Calu3 (cell line): ENCODE data around the gene FKBP1B. TPM values are rescaled to one million over a fixed set of nuclear protein-coding genes. Genes with fewer than 3 reads are reported as not detected.

Source experiments
- BruUV-seq: library from RNA; stranded (reverse); fragments of 400-500 nt; replicated peaks from 2 replicates; lab custom pipeline; 2021; lab: Mats Ljungman, UMichigan
- CTCF ChIA-PET: fragments of 300-600 bp; sonication (Branson Sonifier 250); formaldehyde crosslinking; loops from one replicate; lab custom pipeline; 2022; ENCODE audit warnings: antibody characterized with exemption; lab: Charles Lee
- DNase-seq: peaks from one replicate; pipeline ENCODE4 v3.0.0; 2022
- H3K27ac Mint-ChIP-seq: one replicate; pipeline ENCODE4 v1.8.0; 2022; ENCODE audit warnings: mixed read lengths; ENCODE audit not compliant: unreplicated experiment
- H3K27me3 Mint-ChIP-seq: one replicate; pipeline ENCODE4 v1.8.0; 2022; ENCODE audit warnings: mixed read lengths; ENCODE audit not compliant: unreplicated experiment
- H3K36me3 Mint-ChIP-seq: one replicate; pipeline ENCODE4 v1.8.0; 2022; ENCODE audit warnings: mild to moderate bottlenecking, moderate library complexity, mixed read lengths; ENCODE audit not compliant: insufficient read depth, unreplicated experiment
- H3K4me1 Mint-ChIP-seq: one replicate; pipeline ENCODE4 v1.8.0; 2022; ENCODE audit warnings: mild to moderate bottlenecking, low read depth, mixed read lengths; ENCODE audit not compliant: unreplicated experiment
- H3K4me3 Mint-ChIP-seq: one replicate; pipeline ENCODE4 v1.8.0; 2022; ENCODE audit warnings: mild to moderate bottlenecking, low read depth, moderate library complexity, mixed read lengths; ENCODE audit not compliant: unreplicated experiment
- H3K9me3 Mint-ChIP-seq: one replicate; pipeline ENCODE4 v1.8.0; 2022; ENCODE audit warnings: low read depth, mixed read lengths; ENCODE audit not compliant: unreplicated experiment
- intact Hi-C: fragments of 100-400 bp; cut with micrococcal nuclease; formaldehyde crosslinking; loops from one replicate; pipeline ENCODE4 v1.10.0; 2022; ENCODE audit not compliant: unreplicated experiment
- total RNA-seq: library from RNA; stranded (reverse); gene quantifications from 2 replicates; pipeline ENCODE4 v1.2.3, GENCODE V29; 2022
- TF ChIP-seq, protein P1 (sequence below): fragments of 200-600 bp; IDR thresholded peaks from one replicate; pipeline ENCODE4 v1.8.0; 2022; ENCODE audit warnings: antibody characterized with exemption; ENCODE audit not compliant: unreplicated experiment

The FKBP1B gene
- total RNA-seq, 1 experiment from 2014 or later: 8.2 TPM

DNA sequence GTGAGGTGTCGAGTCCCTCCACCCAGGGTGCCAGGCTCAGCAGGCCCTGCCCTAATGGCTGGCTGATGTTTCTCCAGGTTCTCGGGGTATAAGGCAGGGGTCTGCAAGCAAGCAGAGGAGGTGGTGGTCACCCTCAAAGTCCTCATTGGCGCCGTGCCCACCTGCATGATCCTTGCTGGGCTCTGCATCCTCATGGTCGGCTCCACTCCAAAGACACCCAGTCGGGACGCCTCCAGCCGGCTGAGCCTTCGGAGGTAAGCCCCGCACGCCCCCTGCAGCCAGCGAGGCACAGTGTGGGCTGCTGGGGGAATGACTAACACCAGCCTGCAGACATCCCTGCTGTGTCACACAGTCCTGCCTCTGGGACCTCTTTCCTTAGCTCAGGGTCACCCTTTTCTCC is 25.5 kb upstream of the FKBP1B start:
- no peaks in the 10 kb centered on the region for H3K4me1 Mint-ChIP-seq
- CTCF ChIA-PET: no interaction called here
- H3K36me3 Mint-ChIP-seq: no peaks in the 10 kb centered on the region
- no peaks in the 10 kb centered on the region for H3K9me3 Mint-ChIP-seq
- intact Hi-C loops: no loop called here
- no peak overlapping the region for H3K4me3 Mint-ChIP-seq
- DNase-seq: no peak
- no TSS peak for BruUV-seq
- no peaks in the 10 kb centered on the region for H3K27me3 Mint-ChIP-seq
- TF ChIP-seq, protein P1, sequence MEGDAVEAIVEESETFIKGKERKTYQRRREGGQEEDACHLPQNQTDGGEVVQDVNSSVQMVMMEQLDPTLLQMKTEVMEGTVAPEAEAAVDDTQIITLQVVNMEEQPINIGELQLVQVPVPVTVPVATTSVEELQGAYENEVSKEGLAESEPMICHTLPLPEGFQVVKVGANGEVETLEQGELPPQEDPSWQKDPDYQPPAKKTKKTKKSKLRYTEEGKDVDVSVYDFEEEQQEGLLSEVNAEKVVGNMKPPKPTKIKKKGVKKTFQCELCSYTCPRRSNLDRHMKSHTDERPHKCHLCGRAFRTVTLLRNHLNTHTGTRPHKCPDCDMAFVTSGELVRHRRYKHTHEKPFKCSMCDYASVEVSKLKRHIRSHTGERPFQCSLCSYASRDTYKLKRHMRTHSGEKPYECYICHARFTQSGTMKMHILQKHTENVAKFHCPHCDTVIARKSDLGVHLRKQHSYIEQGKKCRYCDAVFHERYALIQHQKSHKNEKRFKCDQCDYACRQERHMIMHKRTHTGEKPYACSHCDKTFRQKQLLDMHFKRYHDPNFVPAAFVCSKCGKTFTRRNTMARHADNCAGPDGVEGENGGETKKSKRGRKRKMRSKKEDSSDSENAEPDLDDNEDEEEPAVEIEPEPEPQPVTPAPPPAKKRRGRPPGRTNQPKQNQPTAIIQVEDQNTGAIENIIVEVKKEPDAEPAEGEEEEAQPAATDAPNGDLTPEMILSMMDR: no peak
- H3K27ac Mint-ChIP-seq: no peak overlapping the region

DNA sequence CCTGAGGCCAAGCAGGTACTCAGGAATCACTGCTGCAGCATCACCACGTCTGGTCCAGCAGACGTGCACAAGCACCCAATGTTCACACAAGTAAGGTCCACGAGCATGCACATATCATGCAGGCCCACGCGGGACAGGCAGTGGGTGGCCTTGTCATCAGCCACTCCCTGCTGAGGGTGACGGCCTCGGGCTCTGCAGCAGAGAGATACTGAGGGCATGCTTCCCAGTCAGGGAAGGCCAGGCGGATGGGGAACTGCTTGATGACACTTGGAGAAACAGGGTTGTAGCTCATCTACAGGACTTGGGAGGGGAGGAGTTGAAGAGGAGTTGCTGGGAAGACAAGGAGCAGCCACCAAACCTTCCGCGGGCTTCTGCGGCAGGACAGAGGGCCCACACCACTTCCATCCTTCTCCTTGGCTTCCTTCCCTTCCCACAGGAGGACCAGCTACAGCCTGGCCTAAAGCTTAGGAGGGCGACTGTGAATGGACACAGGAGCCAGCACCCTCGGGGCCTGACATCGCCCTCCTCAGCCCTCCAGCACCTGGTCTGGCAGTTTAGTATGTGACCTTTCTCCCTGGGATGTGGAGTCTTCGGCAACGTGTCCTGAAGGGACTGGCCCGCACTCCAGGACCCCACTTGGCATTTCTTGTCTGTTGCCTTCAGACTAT is 24.4 kb upstream of the FKBP1B start:
- Mint-ChIP-seq H3K4me1 (no peaks in the 10 kb centered on the region), H3K36me3 (peaks cover 4% of the 10 kb centered on the region), H3K27me3 (no peaks in the 10 kb centered on the region), H3K4me3 (no peak overlapping the region), H3K27ac (no peak overlapping the region), H3K9me3 (no peaks in the 10 kb centered on the region)
- no TSS peak for BruUV-seq
- intact Hi-C loops: no loop called here
- CTCF ChIA-PET: interaction anchor here (0.6 kb wide), 1 partner anchor 513 kb away, joined by 4 read pairs; no protein-coding TSS in a partner anchor
- DNase-seq: no peak
- TF ChIP-seq, protein P1: no peak

DNA sequence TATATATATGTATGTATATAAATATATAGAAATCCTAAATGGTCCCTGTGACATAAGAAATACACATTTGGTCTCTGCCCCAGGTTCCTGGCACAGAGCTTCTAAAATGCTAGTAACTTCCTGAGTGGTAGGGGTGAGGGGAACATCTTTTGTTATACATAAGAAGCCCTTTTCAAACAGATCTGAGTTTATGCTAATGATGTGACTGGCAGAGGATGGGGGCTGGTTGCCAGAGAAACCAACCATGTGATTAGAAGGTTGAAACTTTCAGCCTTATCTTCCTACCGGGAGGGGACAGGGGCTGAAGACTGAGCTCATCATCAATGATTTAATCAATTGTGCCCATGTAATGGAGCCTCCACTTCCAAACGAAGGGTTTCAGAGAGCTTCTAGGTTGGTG is 23.3 kb upstream of the FKBP1B start:
- intact Hi-C loops: no loop called here
- no peaks in the 10 kb centered on the region for H3K4me1 Mint-ChIP-seq
- H3K9me3 Mint-ChIP-seq: no peaks in the 10 kb centered on the region
- no peak for DNase-seq
- TF ChIP-seq, protein P1: no peak
- no peak overlapping the region for H3K27ac Mint-ChIP-seq
- no peak overlapping the region for H3K4me3 Mint-ChIP-seq
- no peaks in the 10 kb centered on the region for H3K27me3 Mint-ChIP-seq
- H3K36me3 Mint-ChIP-seq: peaks cover 4% of the 10 kb centered on the region
- BruUV-seq: no TSS peak
- CTCF ChIA-PET: no interaction called here

DNA sequence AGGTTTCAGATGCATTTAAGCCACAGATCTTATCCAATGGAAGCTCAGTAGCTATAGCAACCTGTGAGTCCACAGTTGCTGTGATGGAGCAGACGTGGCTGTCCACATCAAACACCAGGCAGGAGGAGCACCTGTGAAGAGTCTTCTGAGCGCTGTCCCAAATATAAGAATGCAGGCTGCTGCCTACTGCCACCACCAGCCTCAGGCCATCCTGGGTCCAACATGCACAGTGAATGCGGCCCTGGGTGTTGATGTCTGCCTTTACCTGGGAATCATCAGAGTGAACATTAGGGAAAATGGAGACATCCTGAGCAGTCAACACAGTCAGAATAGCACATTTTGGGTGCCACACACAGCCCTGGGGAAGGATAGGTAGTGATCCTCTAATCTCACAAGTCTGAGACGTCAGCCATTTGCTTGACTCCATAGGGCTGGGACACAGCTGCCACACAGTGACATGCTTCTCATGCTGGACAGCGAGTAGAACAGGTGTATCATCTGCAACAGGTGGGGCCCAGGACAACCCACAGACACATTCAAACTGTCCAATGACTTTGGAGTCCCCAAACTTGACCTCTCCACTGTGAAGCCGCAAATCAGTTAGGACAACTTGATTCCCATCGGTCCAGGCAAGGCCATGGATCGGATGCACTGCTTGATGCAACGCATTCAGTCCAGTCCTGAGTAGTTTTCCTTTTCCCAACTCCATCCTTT is 10.6 kb upstream of the FKBP1B start:
- Mint-ChIP-seq H3K27me3 (no peaks in the 10 kb centered on the region), H3K4me1 (no peaks in the 10 kb centered on the region), H3K9me3 (no peaks in the 10 kb centered on the region), H3K27ac (no peak overlapping the region), H3K36me3 (peaks cover 5% of the 10 kb centered on the region), H3K4me3 (no peak overlapping the region)
- intact Hi-C loops: no loop called here
- CTCF ChIA-PET: no interaction called here
- BruUV-seq: no TSS peak
- DNase-seq: no peak
- TF ChIP-seq, protein P1: no peak
